ENCODE measurements around the gene ABHD8. TPM values are rescaled to one million over a fixed set of nuclear protein-coding genes. Genes with fewer than 3 reads are reported as not detected.

The ABHD8 gene
- total and polyA plus RNA-seq, 2 experiments from 2014 or later = 5.5 to 16.5 TPM

- ATAC-seq = no peak
These were observed 44.1 kb upstream of the ABHD8 start for GRCh38 chr19:17347361-17347760.

More at GRCh38 chr19:17347361-17347760, 44.1 kb upstream of the ABHD8 start:
- no peaks in the 10 kb centered on the region for H3K79me2 ChIP-seq (replicated peaks; ENCODE audit: insufficient read depth)
- no peaks in the 10 kb centered on the region for H4K20me1 ChIP-seq (replicated peaks; ENCODE audit: insufficient read depth)
- TF ChIP-seq ZNF114 (CRISPR knock-in tag; IDR thresholded peaks at IDR 0.05) (no peak), JUNB (IDR thresholded peaks at IDR 0.05; ENCODE audit: unreplicated experiment) (no peak), POLR2AphosphoS5 (IDR thresholded peaks at IDR 0.05; ENCODE audit: low read depth) (no peak), EZH2 (IDR thresholded peaks at IDR 0.05; ENCODE audit: low read depth, unreplicated experiment) (no peak)
- TF ChIP-seq, protein P1, sequence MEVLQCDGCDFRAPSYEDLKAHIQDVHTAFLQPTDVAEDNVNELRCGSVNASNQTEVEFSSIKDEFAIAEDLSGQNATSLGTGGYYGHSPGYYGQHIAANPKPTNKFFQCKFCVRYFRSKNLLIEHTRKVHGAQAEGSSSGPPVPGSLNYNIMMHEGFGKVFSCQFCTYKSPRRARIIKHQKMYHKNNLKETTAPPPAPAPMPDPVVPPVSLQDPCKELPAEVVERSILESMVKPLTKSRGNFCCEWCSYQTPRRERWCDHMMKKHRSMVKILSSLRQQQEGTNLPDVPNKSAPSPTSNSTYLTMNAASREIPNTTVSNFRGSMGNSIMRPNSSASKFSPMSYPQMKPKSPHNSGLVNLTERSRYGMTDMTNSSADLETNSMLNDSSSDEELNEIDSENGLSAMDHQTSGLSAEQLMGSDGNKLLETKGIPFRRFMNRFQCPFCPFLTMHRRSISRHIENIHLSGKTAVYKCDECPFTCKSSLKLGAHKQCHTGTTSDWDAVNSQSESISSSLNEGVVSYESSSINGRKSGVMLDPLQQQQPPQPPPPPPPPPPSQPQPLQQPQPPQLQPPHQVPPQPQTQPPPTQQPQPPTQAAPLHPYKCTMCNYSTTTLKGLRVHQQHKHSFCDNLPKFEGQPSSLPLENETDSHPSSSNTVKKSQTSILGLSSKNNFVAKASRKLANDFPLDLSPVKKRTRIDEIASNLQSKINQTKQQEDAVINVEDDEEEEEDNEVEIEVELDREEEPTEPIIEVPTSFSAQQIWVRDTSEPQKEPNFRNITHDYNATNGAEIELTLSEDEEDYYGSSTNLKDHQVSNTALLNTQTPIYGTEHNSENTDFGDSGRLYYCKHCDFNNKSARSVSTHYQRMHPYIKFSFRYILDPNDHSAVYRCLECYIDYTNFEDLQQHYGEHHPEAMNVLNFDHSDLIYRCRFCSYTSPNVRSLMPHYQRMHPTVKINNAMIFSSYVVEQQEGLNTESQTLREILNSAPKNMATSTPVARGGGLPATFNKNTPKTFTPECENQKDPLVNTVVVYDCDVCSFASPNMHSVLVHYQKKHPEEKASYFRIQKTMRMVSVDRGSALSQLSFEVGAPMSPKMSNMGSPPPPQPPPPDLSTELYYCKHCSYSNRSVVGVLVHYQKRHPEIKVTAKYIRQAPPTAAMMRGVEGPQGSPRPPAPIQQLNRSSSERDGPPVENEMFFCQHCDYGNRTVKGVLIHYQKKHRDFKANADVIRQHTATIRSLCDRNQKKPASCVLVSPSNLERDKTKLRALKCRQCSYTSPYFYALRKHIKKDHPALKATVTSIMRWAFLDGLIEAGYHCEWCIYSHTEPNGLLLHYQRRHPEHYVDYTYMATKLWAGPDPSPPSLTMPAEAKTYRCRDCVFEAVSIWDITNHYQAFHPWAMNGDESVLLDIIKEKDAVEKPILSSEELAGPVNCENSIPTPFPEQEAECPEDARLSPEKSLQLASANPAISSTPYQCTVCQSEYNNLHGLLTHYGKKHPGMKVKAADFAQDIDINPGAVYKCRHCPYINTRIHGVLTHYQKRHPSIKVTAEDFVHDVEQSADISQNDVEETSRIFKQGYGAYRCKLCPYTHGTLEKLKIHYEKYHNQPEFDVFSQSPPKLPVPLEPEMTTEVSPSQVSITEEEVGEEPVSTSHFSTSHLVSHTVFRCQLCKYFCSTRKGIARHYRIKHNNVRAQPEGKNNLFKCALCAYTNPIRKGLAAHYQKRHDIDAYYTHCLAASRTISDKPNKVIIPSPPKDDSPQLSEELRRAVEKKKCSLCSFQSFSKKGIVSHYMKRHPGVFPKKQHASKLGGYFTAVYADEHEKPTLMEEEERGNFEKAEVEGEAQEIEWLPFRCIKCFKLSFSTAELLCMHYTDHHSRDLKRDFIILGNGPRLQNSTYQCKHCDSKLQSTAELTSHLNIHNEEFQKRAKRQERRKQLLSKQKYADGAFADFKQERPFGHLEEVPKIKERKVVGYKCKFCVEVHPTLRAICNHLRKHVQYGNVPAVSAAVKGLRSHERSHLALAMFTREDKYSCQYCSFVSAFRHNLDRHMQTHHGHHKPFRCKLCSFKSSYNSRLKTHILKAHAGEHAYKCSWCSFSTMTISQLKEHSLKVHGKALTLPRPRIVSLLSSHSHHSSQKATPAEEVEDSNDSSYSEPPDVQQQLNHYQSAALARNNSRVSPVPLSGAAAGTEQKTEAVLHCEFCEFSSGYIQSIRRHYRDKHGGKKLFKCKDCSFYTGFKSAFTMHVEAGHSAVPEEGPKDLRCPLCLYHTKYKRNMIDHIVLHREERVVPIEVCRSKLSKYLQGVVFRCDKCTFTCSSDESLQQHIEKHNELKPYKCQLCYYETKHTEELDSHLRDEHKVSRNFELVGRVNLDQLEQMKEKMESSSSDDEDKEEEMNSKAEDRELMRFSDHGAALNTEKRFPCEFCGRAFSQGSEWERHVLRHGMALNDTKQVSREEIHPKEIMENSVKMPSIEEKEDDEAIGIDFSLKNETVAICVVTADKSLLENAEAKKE (CRISPR knock-in tag; IDR thresholded peaks at IDR 0.05) = no peak
- no peaks in the 10 kb centered on the region for H3K27me3 ChIP-seq (ENCODE audit: insufficient read depth)
- H3K4me2 ChIP-seq = no peak overlapping the region
- Mint-ChIP-seq H3K36me3 (ENCODE audit: low read depth) (peaks cover 11% of the 10 kb centered on the region), H3K27ac (no peak overlapping the region), H3K4me3 (no peak overlapping the region), H3K4me1 (peaks cover 11% of the 10 kb centered on the region), H3K27me3 (ENCODE audit: insufficient read depth, low read depth, poor library complexity) (peaks cover 20% of the 10 kb centered on the region), H3K9me3 (no peaks in the 10 kb centered on the region)
- H3F3A ChIP-seq (replicated peaks; ENCODE audit: low read depth) = 0 out of 2 replicates have a peak, but pooled peaks cover under 1% of the 10 kb centered on the region
- DNase-seq (ENCODE audit: low spot score) = no peak
- no peaks in the 10 kb centered on the region for H3K9me2 ChIP-seq (ENCODE audit: insufficient read depth)
- no peak overlapping the region for H3K4me3 ChIP-seq
- H2AFZ ChIP-seq = no peak overlapping the region
- H3K36me3 ChIP-seq (ENCODE audit: insufficient read depth) = peaks cover 2% of the 10 kb centered on the region; the same call in 1 of the 2 replicates
- peaks cover 6% of the 10 kb centered on the region; the same call in 1 of the 2 replicates for H3K4me1 ChIP-seq (ENCODE audit: insufficient read depth)
- no peak overlapping the region for H3K27ac ChIP-seq (ENCODE audit: low read depth)
